HEK293 (cell line): ENCODE measurements around the gene RTF2.
A peak's percentile ranks its signal among the peaks of the same experiment; 100 is the strongest.

Experiments used
- CTCF ChIA-PET: fragments of 350-600 bp; formaldehyde crosslinking; extraction: SDS; loops from one replicate; lab custom pipeline; 2021; ENCODE audit warnings: antibody characterized with exemption; lab: Yijun Ruan, JAX
- POLR2A ChIA-PET: fragments of 300-600 bp; formaldehyde crosslinking; extraction: SDS; loops from one replicate; lab custom pipeline; 2020; ENCODE audit warnings: antibody characterized with exemption, inconsistent platforms; lab: Yijun Ruan, JAX
- H3K27ac ChIP-seq: fragments of 200-500 bp; sonication (Bioruptor generic); 2 replicates; pipeline ENCODE4 v1.5.1; 2014; ENCODE audit warnings: low read depth, low read length, control low read depth, inconsistent platforms; ENCODE audit errors: extremely low read depth
- H3K36me3 ChIP-seq, 2 experiments: fragments of 200-500 bp in 1 of 2; sonication (Bioruptor generic) in 1 of 2; 1 replicate in 1 of 2; 2 replicates in 1 of 2; pipeline ENCODE4 v1.5.1; 2014 to 2017; ENCODE audit warnings: inconsistent platforms in 2 of 2, low read length in 2 of 2; ENCODE audit not compliant: control insufficient read depth in 2 of 2, insufficient read depth in 1 of 2
- H3K4me1 ChIP-seq: fragments of 200-500 bp; sonication (Bioruptor generic); 2 replicates; pipeline ENCODE4 v1.5.1; 2014; ENCODE audit warnings: mild to moderate bottlenecking, low read length, inconsistent platforms; ENCODE audit not compliant: control insufficient read depth, insufficient read depth
- H3K4me3 ChIP-seq: 2 replicates; pipeline ENCODE4 v1.5.1; 2011; ENCODE audit warnings: low read depth, mild to moderate bottlenecking, control low read depth, low read length, moderate library complexity
- H3K9me3 ChIP-seq: fragments of 200-500 bp; sonication (Bioruptor generic); 2 replicates; pipeline ENCODE4 v1.5.1; 2014; ENCODE audit warnings: low read depth, low read length, inconsistent platforms; ENCODE audit not compliant: control insufficient read depth, insufficient read depth
- KLF16 ChIP-seq: fragments of 450-650 bp; formaldehyde crosslinking; IDR thresholded peaks from 2 replicates; pipeline ENCODE4 v1.5.1; 2017; ENCODE audit warnings: missing biosample characterization, missing genetic modification characterization
- KLF7 ChIP-seq: fragments of 450-650 bp; formaldehyde crosslinking; IDR thresholded peaks from 2 replicates; pipeline ENCODE4 v1.5.1; 2016; ENCODE audit warnings: missing biosample characterization, missing genetic modification characterization, borderline replicate concordance
- KLF8 ChIP-seq: fragments of 450-650 bp; formaldehyde crosslinking; IDR thresholded peaks from 2 replicates; pipeline ENCODE4 v1.5.1; 2016; ENCODE audit warnings: missing biosample characterization, missing genetic modification characterization
- SP3 ChIP-seq: fragments of 450-650 bp; formaldehyde crosslinking; IDR thresholded peaks from 2 replicates; pipeline ENCODE4 v1.5.1; 2016; ENCODE audit warnings: missing biosample characterization, missing genetic modification characterization
- TRIM28 ChIP-seq: IDR thresholded peaks from 2 replicates; pipeline ENCODE4 v1.6.1; 2011; ENCODE audit warnings: low read length, control low read depth, borderline replicate concordance
- WT1 ChIP-seq: fragments of 450-650 bp; formaldehyde crosslinking; IDR thresholded peaks from 2 replicates; pipeline ENCODE4 v1.5.1; 2016; ENCODE audit warnings: missing biosample characterization, missing genetic modification characterization
- YY1 ChIP-seq: fragments of 450-650 bp; formaldehyde crosslinking; IDR thresholded peaks from 2 replicates; pipeline ENCODE4 v1.5.1; 2018; ENCODE audit warnings: missing biosample characterization, missing genetic modification characterization
- YY2 ChIP-seq: fragments of 450-650 bp; formaldehyde crosslinking; IDR thresholded peaks from 2 replicates; pipeline ENCODE4 v1.5.1; 2016; ENCODE audit warnings: missing biosample characterization, missing genetic modification characterization
- ZIC2 ChIP-seq: fragments of 450-650 bp; formaldehyde crosslinking; IDR thresholded peaks from 2 replicates; pipeline ENCODE4 v1.5.1; 2016; ENCODE audit warnings: missing biosample characterization, missing genetic modification characterization
- ZNF133 ChIP-seq: fragments of 450-650 bp; formaldehyde crosslinking; IDR thresholded peaks from 2 replicates; pipeline ENCODE4 v1.5.1; 2016; ENCODE audit warnings: missing biosample characterization, missing genetic modification characterization
- ZNF184 ChIP-seq: fragments of 450-650 bp; IDR thresholded peaks from 2 replicates; pipeline ENCODE4 v1.5.1; 2018; ENCODE audit warnings: missing biosample characterization, mild to moderate bottlenecking, missing genetic modification characterization
- ZNF202 ChIP-seq: fragments of 450-650 bp; formaldehyde crosslinking; IDR thresholded peaks from 2 replicates; pipeline ENCODE4 v1.5.1; 2016; ENCODE audit warnings: missing biosample characterization, missing genetic modification characterization, borderline replicate concordance
- ZNF398 ChIP-seq: fragments of 450-650 bp; formaldehyde crosslinking; IDR thresholded peaks from 2 replicates; pipeline ENCODE4 v1.5.1; 2017; ENCODE audit warnings: missing biosample characterization, missing genetic modification characterization
- ZNF404 ChIP-seq: fragments of 450-650 bp; formaldehyde crosslinking; IDR thresholded peaks from 2 replicates; pipeline ENCODE4 v1.5.1; 2017; ENCODE audit warnings: missing biosample characterization, missing genetic modification characterization
- ZNF433 ChIP-seq: fragments of 450-650 bp; formaldehyde crosslinking; IDR thresholded peaks from 2 replicates; pipeline ENCODE4 v1.5.1; 2016; ENCODE audit warnings: missing biosample characterization, missing genetic modification characterization, low read depth
- ZNF785 ChIP-seq: fragments of 450-650 bp; formaldehyde crosslinking; IDR thresholded peaks from 2 replicates; pipeline ENCODE4 v1.5.1; 2016; ENCODE audit warnings: missing biosample characterization, missing genetic modification characterization
- TF ChIP-seq, protein P1 (sequence below): fragments of 450-650 bp; formaldehyde crosslinking; IDR thresholded peaks from 2 replicates; pipeline ENCODE4 v1.5.1; 2017; ENCODE audit warnings: missing biosample characterization, mild to moderate bottlenecking, missing genetic modification characterization, moderate library complexity
- TF ChIP-seq, protein P2 (sequence below): fragments of 450-650 bp; formaldehyde crosslinking; IDR thresholded peaks from 2 replicates; pipeline ENCODE4 v1.5.1; 2016; ENCODE audit warnings: missing biosample characterization, missing genetic modification characterization

Gene RTF2

GRCh38 chr20:56469077-56469449 lies 636 bp downstream of the RTF2 start:
- TF ChIP-seq KLF16 (no peak), ZNF404 (tag by site-specific recombination) (no peak), SP3 (tag by site-specific recombination) (no peak), ZNF202 (tag by site-specific recombination) (no peak)
- TF ChIP-seq, protein P1, sequence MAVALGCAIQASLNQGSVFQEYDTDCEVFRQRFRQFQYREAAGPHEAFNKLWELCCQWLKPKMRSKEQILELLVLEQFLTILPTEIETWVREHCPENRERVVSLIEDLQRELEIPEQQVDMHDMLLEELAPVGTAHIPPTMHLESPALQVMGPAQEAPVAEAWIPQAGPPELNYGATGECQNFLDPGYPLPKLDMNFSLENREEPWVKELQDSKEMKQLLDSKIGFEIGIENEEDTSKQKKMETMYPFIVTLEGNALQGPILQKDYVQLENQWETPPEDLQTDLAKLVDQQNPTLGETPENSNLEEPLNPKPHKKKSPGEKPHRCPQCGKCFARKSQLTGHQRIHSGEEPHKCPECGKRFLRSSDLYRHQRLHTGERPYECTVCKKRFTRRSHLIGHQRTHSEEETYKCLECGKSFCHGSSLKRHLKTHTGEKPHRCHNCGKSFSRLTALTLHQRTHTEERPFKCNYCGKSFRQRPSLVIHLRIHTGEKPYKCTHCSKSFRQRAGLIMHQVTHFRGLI = no peak
- Histone ChIP-seq H3K4me3 (peak overlapping the region; percentile 98), H3K36me3 (peaks cover 11 to 26% of the 10 kb centered on the region in 2 experiments; a peak in 2 of 3 replicates), H3K27ac (no peak overlapping the region), H3K4me1 (no peaks in the 10 kb centered on the region), H3K9me3 (no peaks in the 10 kb centered on the region)
- CTCF ChIA-PET = interaction anchor here (0.7 to 0.8 kb wide), 2 partner anchors 98 to 126 kb away, joined by 3 read pairs; no protein-coding TSS in a partner anchor
- POLR2A ChIA-PET = interaction anchor here (1.0 kb wide), 1 partner anchor 77 kb away, joined by 4 read pairs; the partner anchor contains the start of genes AURKA and CSTF1

- no peak for TF ChIP-seq KLF7 (tag by site-specific recombination)
- no peak for TF ChIP-seq ZNF133 (tag by site-specific recombination)
- TF ChIP-seq ZNF398 = no peak
- no peak for TF ChIP-seq KLF8 (tag by site-specific recombination)
- no peak for TF ChIP-seq WT1
- TF ChIP-seq ZNF785 (tag by site-specific recombination) = no peak
- no peaks in the 10 kb centered on the region for H3K9me3 ChIP-seq
- ChIA-PET CTCF (no interaction called here), POLR2A (no interaction called here)
- no peak overlapping the region for H3K27ac ChIP-seq
- no peaks in the 10 kb centered on the region for H3K4me1 ChIP-seq
- H3K36me3 ChIP-seq = peaks cover 11 to 82% of the 10 kb centered on the region in 2 experiments
- no peak overlapping the region for H3K4me3 ChIP-seq
Observed at GRCh38 chr20:56483970-56484369, 15.5 kb downstream of the RTF2 start.

DNA sequence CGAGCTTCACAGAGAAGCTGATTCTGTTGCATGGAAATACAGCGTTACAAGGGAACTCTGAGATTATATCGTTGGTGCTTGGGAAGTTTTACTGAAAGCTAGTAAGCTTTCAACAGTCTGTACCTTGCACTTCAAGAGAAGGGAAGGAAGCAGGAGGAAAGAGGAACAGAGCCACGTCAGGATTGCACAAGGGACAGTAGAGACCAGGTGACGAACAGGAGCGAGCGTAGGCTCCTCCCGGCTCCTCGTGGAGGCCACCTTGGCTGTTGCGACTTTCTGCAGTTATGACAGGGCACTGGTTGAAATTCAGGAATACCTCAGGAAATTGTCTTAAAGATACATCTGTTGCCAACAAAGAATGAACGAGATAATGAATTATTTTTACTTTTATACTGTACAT lies 18.8 kb downstream of the RTF2 start:
- no peak overlapping the region for H3K4me3 ChIP-seq
- no peak for TF ChIP-seq ZIC2
- no peak for TF ChIP-seq ZNF184 (tag by site-specific recombination)
- TF ChIP-seq YY1 (tag by site-specific recombination) = no peak
- TF ChIP-seq, protein P2, sequence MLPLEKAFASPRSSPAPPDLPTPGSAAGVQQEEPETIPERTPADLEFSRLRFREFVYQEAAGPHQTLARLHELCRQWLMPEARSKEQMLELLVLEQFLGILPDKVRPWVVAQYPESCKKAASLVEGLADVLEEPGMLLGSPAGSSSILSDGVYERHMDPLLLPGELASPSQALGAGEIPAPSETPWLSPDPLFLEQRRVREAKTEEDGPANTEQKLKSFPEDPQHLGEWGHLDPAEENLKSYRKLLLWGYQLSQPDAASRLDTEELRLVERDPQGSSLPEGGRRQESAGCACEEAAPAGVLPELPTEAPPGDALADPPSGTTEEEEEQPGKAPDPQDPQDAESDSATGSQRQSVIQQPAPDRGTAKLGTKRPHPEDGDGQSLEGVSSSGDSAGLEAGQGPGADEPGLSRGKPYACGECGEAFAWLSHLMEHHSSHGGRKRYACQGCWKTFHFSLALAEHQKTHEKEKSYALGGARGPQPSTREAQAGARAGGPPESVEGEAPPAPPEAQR (tag by site-specific recombination) = no peak
- TF ChIP-seq TRIM28 = no peak
- no peak for TF ChIP-seq ZNF433 (tag by site-specific recombination)
- no peak for TF ChIP-seq YY2
- ChIA-PET CTCF (no interaction called here), POLR2A (no interaction called here)
- no peaks in the 10 kb centered on the region for H3K4me1 ChIP-seq
- peaks cover 13 to 79% of the 10 kb centered on the region in 2 experiments; a peak in 2 of 3 replicates for H3K36me3 ChIP-seq
- H3K27ac ChIP-seq = no peak overlapping the region
- no peaks in the 10 kb centered on the region for H3K9me3 ChIP-seq
